Endometrial microvascular endothelial cells (primary cell): ENCODE results near the gene EPHB2. TPM values are rescaled to one million over a fixed set of nuclear protein-coding genes. Genes with fewer than 3 reads are reported as not detected.

Source experiments
- in situ Hi-C: cut with HindIII; loops from 2 replicates; pipeline ENCODE4 v1.10.0; 2017; ENCODE audit warnings: low sequenced_read_pairs, low pct_unique_long_range_greater_than_20kb; ENCODE audit errors: inconsistent ontology term
- total RNA-seq: library from RNA; depleted of rRNA; stranded (reverse); fragments of >200 nt; gene quantifications from one replicate; pipeline ENCODE4 v1.2.3, GENCODE V29; 2015; ENCODE audit errors: inconsistent ontology term

EPHB2 gene
- total RNA-seq, 1 donor from 2014 or later = 84.5 TPM

GRCh38 chr1:22687191-22687590, 23.4 kb upstream of the EPHB2 start:
- in situ Hi-C loops = no loop called here

- in situ Hi-C loops = no loop called here
These were observed 22.2 kb upstream of the EPHB2 start for GRCh38 chr1:22688466-22688865.

GRCh38 chr1:22689505-22689904, 21.1 kb upstream of the EPHB2 start:
- in situ Hi-C loops = no loop called here

DNA sequence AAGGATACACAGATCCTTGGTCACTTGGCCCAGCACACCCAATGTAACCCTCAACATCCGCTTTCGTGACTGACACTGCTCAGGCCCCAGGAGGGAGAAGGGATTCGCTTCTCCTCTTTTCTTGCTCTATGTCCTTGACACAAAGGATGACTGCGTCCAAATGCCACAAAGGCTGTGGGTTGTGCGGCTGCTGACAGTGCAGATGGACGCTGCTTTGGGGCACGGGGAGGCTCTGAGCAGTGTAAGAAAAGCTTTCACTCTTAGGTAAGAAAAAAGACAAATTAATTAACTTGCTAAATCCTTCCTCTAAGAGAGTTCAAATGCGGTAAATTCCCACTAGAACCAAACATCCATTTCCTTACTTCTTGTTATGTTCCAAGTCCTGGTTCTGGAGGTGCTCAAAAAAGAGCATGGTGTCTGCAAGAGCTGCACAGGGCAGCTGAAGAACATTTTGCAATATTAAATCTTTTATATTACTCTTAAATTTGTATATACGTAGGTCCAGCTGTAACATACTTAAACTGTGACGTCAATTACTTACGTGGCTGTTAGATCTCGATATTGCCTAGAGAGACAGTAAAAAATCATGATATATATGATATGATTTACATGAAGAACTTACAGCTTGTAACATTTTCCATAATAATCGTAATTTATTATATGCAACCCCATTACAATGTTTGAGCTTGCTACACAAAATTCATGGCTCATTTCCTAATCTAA, 19.4 kb upstream of the EPHB2 start:
- in situ Hi-C loops = no loop called here

- in situ Hi-C loops = no loop called here
These were observed 16.5 kb upstream of the EPHB2 start for GRCh38 chr1:22694172-22694571.

DNA sequence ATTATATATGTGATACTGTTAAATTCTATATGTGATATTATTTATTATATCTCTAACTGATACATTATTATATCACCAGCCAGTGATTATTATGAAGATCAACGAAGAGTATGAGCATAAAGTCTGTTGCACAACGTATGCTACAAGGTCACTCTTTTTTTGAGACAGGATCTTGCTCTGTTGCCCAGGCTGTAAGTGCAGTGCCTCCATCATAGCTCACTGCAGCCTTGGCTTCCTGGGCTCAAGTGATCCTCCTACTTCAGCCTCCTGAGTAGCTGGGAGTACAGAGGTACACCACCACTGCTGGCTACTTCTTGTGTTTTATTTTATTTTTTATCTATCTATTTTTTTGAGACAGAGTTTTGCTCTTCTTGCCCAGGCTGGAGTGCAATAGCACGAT, 14.0 kb upstream of the EPHB2 start:
- in situ Hi-C loops = no loop called here

DNA sequence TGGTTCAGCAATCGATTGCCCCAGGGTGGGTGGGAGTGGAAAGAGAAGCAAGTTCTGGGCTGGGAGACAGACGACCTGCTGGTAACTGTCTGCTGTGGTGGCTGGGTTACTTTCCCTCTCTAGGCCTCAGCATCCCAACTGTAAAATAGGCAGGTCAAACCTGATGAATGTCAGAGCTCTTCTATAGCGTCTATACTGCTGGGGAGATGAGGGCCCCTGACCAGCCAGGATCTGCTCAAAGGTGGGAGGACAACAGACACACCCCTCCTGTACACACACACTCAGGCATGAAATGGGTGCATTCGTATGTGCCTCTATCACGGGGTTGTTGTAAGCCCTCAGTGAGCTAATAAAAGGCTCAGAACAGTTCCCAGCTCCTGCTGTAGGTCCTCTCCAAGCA, 12.7 kb upstream of the EPHB2 start:
- in situ Hi-C loops = no loop called here

GRCh38 chr1:22699681-22700520, 10.7 kb upstream of the EPHB2 start:
- in situ Hi-C loops = loop anchor here (25.0 kb wide), 1 partner anchor 187 kb away; no protein-coding TSS in a partner anchor

DNA sequence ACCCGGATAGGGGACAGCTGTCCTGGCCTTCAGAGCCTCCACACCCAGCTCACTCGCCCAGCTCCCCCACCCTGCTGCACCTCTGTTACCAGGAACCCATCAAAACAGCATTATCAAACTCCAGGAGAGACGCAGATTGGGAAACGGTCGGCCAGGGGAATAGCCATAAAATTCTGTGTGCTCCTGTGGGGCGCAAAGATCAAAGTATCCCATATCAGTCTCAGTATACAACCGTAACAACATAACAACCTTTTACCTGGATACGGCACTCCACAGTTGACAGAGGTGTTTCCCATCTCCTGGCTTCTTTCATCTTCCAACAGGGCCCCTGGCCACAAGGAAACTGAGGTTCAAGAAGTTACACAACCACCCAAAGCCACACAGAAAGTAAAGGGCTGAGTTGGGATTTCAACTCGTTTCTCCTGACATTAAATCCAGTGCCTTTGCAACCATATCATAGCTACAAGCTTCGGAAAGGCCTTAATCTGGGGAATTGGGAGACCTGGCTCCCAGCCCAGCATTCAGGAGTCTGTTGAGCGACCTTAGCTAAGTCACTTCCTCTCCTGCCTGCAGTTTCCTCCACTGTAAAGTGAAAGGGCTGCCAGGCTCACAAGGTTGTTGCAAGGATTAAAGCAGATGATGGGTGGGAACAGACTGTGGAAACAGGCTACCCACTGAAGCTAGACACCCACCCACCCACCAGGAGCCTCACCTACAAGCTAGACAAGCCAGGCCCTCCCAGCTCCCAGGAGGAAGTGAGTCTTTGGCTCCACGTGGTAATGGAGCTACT, 8.1 kb upstream of the EPHB2 start:
- in situ Hi-C loops = loop anchor here (25.0 kb wide), 1 partner anchor 185 kb away; no protein-coding TSS in a partner anchor

GRCh38 chr1:22704440-22705067, 6.1 kb upstream of the EPHB2 start:
- in situ Hi-C loops = loop anchor here (25.0 kb wide), 1 partner anchor 183 kb away; no protein-coding TSS in a partner anchor

GRCh38 chr1:22705586-22705985, 5.1 kb upstream of the EPHB2 start:
- in situ Hi-C loops = loop anchor here (25.0 kb wide), 1 partner anchor 182 kb away; no protein-coding TSS in a partner anchor

- in situ Hi-C loops = loop anchor here (25.0 kb wide), 1 partner anchor 181 kb away; no protein-coding TSS in a partner anchor
These were observed 4.5 kb upstream of the EPHB2 start for GRCh38 chr1:22706100-22706499.

DNA sequence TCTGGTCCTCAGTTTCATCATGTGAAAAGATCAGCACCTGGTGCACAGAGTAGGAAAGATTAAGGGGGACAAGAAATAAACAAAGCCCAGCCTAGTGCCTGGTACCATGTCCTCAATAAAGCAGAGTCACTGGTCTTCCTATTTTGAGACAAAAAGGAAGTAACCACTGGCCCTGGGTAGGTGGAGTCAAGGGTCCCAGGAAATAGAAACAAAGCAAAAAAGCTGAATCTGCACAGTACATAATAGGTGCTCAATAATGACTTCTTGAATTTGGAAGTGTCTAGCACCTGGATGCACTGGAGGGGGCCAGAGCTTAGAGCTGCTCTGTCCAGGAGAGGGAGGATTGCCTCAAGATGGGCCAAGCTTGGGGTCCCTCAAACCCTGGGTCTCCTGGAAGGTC, 1.9 kb upstream of the EPHB2 start:
- in situ Hi-C loops = loop anchor here (25.0 kb wide), 1 partner anchor 179 kb away; no protein-coding TSS in a partner anchor

DNA sequence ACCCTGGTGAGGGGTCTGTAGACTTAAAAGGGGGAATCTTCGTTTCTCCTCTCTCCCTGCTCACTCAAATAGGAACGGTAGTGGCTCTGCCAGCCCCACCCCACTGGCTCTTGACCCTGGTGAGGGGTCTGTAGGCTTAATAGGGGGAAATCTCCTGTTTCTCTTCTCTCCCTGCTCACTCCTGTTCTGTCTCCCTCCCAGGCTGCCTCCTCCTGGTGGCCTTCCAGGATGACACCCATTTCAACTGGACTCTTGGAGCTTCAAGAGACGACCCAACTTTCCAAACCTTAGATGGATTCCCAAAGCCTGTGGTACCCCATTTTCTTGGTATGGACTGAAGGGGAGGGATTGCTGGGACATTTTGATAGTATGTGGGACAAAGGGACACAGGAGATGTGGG, 1.4 kb upstream of the EPHB2 start:
- in situ Hi-C loops = loop anchor here (25.0 kb wide), 1 partner anchor 178 kb away; no protein-coding TSS in a partner anchor

- in situ Hi-C loops = loop anchor here (25.0 kb wide), 1 partner anchor 177 kb away; no protein-coding TSS in a partner anchor
These were observed 543 bp upstream of the EPHB2 start for GRCh38 chr1:22709891-22710700.

GRCh38 chr1:22711071-22711470, 432 bp downstream of the EPHB2 start:
- in situ Hi-C loops = loop anchor here (25.0 kb wide), 1 partner anchor 176 kb away; no protein-coding TSS in a partner anchor

DNA sequence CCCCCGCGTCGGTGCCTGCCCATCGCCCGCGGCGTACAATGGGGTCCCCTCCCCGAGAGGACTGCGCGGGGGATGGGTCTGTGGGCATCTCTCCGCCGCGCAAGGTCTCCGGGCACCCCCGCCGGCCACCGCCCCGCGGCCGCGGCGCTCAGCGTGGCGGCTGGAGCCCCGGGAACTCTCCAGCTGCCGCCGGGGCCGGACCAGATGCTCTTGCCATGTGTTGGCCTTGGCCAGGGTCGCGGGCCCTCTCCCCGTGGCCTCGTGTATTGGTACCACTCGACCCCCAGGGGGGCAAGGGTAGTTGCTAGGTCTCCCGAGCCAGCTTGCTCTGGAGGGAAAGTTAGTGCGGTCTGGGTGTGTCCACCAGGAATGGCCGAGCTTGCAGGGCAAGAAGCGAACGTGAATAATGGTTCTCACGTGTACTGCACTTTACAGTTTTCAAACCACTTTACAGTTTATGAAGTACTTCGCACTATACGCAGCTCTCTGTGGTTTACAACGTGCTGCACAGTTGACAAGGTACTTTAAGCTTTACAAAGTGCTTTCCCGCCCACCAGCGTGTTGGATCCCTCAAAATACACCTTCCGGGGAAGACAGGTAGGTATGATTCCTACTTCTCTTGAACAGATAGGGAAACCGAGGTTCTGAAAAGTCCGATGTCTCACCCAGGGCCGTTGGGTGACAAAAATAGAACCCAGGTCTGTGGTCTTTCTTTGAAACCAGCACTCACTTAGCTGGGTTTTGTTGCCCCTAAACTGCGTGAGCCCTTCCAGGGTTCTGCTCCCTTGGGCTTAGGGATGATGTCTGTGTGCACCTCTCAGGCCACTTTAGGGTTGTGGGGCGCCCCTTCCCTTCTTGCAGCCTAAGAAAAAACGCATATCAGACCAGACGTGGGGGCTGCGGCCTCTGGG, 1.2 kb downstream of the EPHB2 start:
- in situ Hi-C loops = loop anchor here (25.0 kb wide), 1 partner anchor 175 kb away; no protein-coding TSS in a partner anchor
